IMR-90 (cell line): ENCODE results near the gene ZNF451. TPM values are rescaled to one million over a fixed set of nuclear protein-coding genes. Genes with fewer than 3 reads are reported as not detected.

Experiments
- ATAC-seq: fragments of 200-7000 bp; cut with Tn5 transposase; 2 replicates; pipeline ENCODE4 v1.9.1; 2020; ENCODE audit warnings: low read depth, mild to moderate bottlenecking, moderate library complexity
- BruUV-seq: library from RNA; stranded (reverse); fragments of 400-500 nt; replicated peaks from 2 replicates; lab custom pipeline; 2021; lab: Mats Ljungman, UMichigan
- CTCF ChIA-PET: fragments of 300-600 bp; formaldehyde crosslinking; extraction: SDS; loops from one replicate; lab custom pipeline; 2021; ENCODE audit warnings: antibody characterized with exemption; lab: Yijun Ruan, JAX
- POLR2A ChIA-PET: fragments of 300-600 bp; sonication (Branson Sonifier 250); formaldehyde crosslinking; loops from one replicate; lab custom pipeline; 2022; ENCODE audit warnings: antibody characterized with exemption; ENCODE audit not compliant: unreplicated experiment; lab: Charles Lee
- DNase-seq: peaks from one replicate; pipeline ENCODE4 v3.0.0; 2013
- H2AFZ ChIP-seq: replicated peaks from 2 replicates; pipeline ENCODE3; 2013; ENCODE audit warnings: low read length, mild to moderate bottlenecking; ENCODE audit not compliant: poor library complexity
- H2AK5ac ChIP-seq: 2 replicates; pipeline ENCODE4 v1.6.1; 2013; ENCODE audit warnings: low read depth, low read length, inconsistent platforms
- H2AK9ac ChIP-seq: replicated peaks from 2 replicates; pipeline ENCODE3; 2013; ENCODE audit warnings: mild to moderate bottlenecking, low read depth, low read length, moderate library complexity; ENCODE audit not compliant: poor library complexity
- H2BK120ac ChIP-seq: 2 replicates; pipeline ENCODE4 v1.6.1; 2013; ENCODE audit warnings: low read depth, low read length, inconsistent platforms
- H2BK15ac ChIP-seq: 3 replicates; pipeline ENCODE4 v1.6.1; 2013; ENCODE audit warnings: low read depth, low read length, inconsistent platforms
- H2BK20ac ChIP-seq: 2 replicates; pipeline ENCODE4 v1.6.1; 2013; ENCODE audit warnings: low read depth, mild to moderate bottlenecking, inconsistent platforms, low read length, moderate library complexity
- H2BK5ac ChIP-seq: 2 replicates; pipeline ENCODE4 v1.6.1; 2013; ENCODE audit warnings: mild to moderate bottlenecking, low read depth, low read length, inconsistent platforms; ENCODE audit not compliant: poor library complexity, severe bottlenecking
- H3K14ac ChIP-seq: replicated peaks from 2 replicates; pipeline ENCODE4 v1.6.1; 2013; ENCODE audit warnings: low read depth, low read length, inconsistent platforms
- H3K18ac ChIP-seq: 2 replicates; pipeline ENCODE4 v1.6.1; 2013; ENCODE audit warnings: low read depth, low read length, control low read depth
- H3K23ac ChIP-seq: 2 replicates; pipeline ENCODE4 v1.6.1; 2013; ENCODE audit warnings: low read depth, low read length, inconsistent platforms
- H3K27ac ChIP-seq: 2 replicates; pipeline ENCODE4 v1.5.1; 2013; ENCODE audit warnings: mild to moderate bottlenecking, control low read depth, low read length; ENCODE audit not compliant: insufficient read depth
- H3K27me3 ChIP-seq: 2 replicates; pipeline ENCODE4 v1.6.1; 2013; ENCODE audit warnings: low read length; ENCODE audit not compliant: control insufficient read depth, insufficient read depth
- H3K36me3 ChIP-seq: 2 replicates; pipeline ENCODE4 v1.6.1; 2013; ENCODE audit warnings: low read length, mixed read lengths; ENCODE audit not compliant: control insufficient read depth, insufficient read depth
- H3K4ac ChIP-seq: 2 replicates; pipeline ENCODE4 v1.6.1; 2013; ENCODE audit warnings: low read depth, low read length, inconsistent platforms
- H3K4me1 ChIP-seq: 2 replicates; pipeline ENCODE4 v1.6.1; 2013; ENCODE audit warnings: low read length, mixed read lengths; ENCODE audit not compliant: control insufficient read depth, insufficient read depth
- H3K4me2 ChIP-seq: 2 replicates; pipeline ENCODE4 v1.6.1; 2013; ENCODE audit warnings: low read depth, mild to moderate bottlenecking, control low read depth, low read length, moderate library complexity
- H3K4me3 ChIP-seq: 2 replicates; pipeline ENCODE4 v1.5.1; 2013; ENCODE audit warnings: low read depth, mild to moderate bottlenecking, control low read depth, low read length, moderate library complexity; ENCODE audit not compliant: insufficient read depth
- H3K56ac ChIP-seq: 2 replicates; pipeline ENCODE4 v1.6.1; 2013; ENCODE audit warnings: low read length, inconsistent platforms; ENCODE audit not compliant: insufficient read depth; ENCODE audit errors: extremely low read depth
- H3K79me1 ChIP-seq, 2 experiments: 2 replicates each; pipeline ENCODE4 v1.6.1; 2013; ENCODE audit warnings: low read length in 2 of 2, inconsistent platforms in 1 of 2, low read depth in 1 of 2
- H3K9ac ChIP-seq: 2 replicates; pipeline ENCODE4 v1.6.1; 2013; ENCODE audit warnings: low read depth, low read length, control low read depth
- H3K9me1 ChIP-seq: 2 replicates; pipeline ENCODE4 v1.6.1; 2013; ENCODE audit warnings: low read length, inconsistent platforms; ENCODE audit not compliant: insufficient read depth
- H3K9me3 ChIP-seq: 2 replicates; pipeline ENCODE4 v1.6.1; 2013; ENCODE audit warnings: low read length; ENCODE audit not compliant: control insufficient read depth, insufficient read depth
- H4K20me1 ChIP-seq: 2 replicates; pipeline ENCODE4 v1.6.1; 2013; ENCODE audit warnings: low read length, inconsistent platforms; ENCODE audit not compliant: insufficient read depth
- H4K5ac ChIP-seq: 2 replicates; pipeline ENCODE4 v1.6.1; 2013; ENCODE audit warnings: mild to moderate bottlenecking, low read depth, low read length, control low read depth
- H4K8ac ChIP-seq, 2 experiments: 2 replicates each; pipeline ENCODE4 v1.6.1; 2013; ENCODE audit warnings: low read depth in 2 of 2, low read length in 2 of 2, control low read depth in 1 of 2, inconsistent platforms in 1 of 2
- H4K91ac ChIP-seq: 2 replicates; pipeline ENCODE4 v1.6.1; 2013; ENCODE audit warnings: low read depth, low read length, inconsistent platforms; ENCODE audit not compliant: insufficient read depth
- CEBPB ChIP-seq: IDR thresholded peaks from 2 replicates; pipeline ENCODE4 v1.6.1; 2012; ENCODE audit warnings: low read depth, low read length, improper control_type of control experiment
- CHD1 ChIP-seq: IDR thresholded peaks from 2 replicates; pipeline ENCODE4 v1.6.1; 2012; ENCODE audit warnings: low read depth, low read length, improper control_type of control experiment
- ELK1 ChIP-seq: fragments of 150-350 bp; IDR thresholded peaks from 2 replicates; pipeline ENCODE4 v1.6.1; 2016; ENCODE audit warnings: low read depth, mild to moderate bottlenecking, low read length, moderate library complexity, borderline replicate concordance
- FOS ChIP-seq: fragments of 150-350 bp; IDR thresholded peaks from 2 replicates; pipeline ENCODE4 v1.6.1; 2016; ENCODE audit warnings: low read depth, low read length
- MAFK ChIP-seq: IDR thresholded peaks from 2 replicates; pipeline ENCODE4 v1.6.1; 2012; ENCODE audit warnings: low read depth, low read length, improper control_type of control experiment
- MAZ ChIP-seq: IDR thresholded peaks from 2 replicates; pipeline ENCODE4 v1.6.1; 2012; ENCODE audit warnings: low read depth, mild to moderate bottlenecking, low read length, improper control_type of control experiment, moderate library complexity, borderline replicate concordance
- MXI1 ChIP-seq: IDR thresholded peaks from 2 replicates; pipeline ENCODE4 v1.6.1; 2012; ENCODE audit warnings: low read depth, mild to moderate bottlenecking, low read length, moderate library complexity, borderline replicate concordance
- NFE2L2 ChIP-seq: fragments of 150-350 bp; IDR thresholded peaks from 2 replicates; pipeline ENCODE4 v1.6.1; 2016; ENCODE audit warnings: low read depth, mild to moderate bottlenecking, low read length
- RAD21 ChIP-seq: IDR thresholded peaks from 2 replicates; pipeline ENCODE4 v1.6.1; 2012; ENCODE audit warnings: low read length, improper control_type of control experiment
- RCOR1 ChIP-seq: IDR thresholded peaks from 2 replicates; pipeline ENCODE4 v1.6.1; 2012; ENCODE audit warnings: mild to moderate bottlenecking, low read length, improper control_type of control experiment; ENCODE audit not compliant: insufficient replicate concordance
- RFX5 ChIP-seq: IDR thresholded peaks from 2 replicates; pipeline ENCODE4 v1.8.0; 2012; ENCODE audit warnings: low read depth, mild to moderate bottlenecking, low read length, moderate library complexity
- WGBS, 2 experiments: methylation state at CpG; one replicate each; pipeline versions ENCODE4 v1.1.5 to v1.1.7; 2013; ENCODE audit warnings: missing lambda C conversion rate in 2 of 2; ENCODE audit not compliant: insufficient read length in 1 of 2; ENCODE audit errors: extremely low coverage in 2 of 2; 5-methylcytosine and 5-hydroxymethylcytosine counted together
- dilution Hi-C: fragments of 300-500 bp; cut with HindIII; formaldehyde crosslinking; loops from one replicate; pipeline ENCODE4 v1.14.3; 2018; ENCODE audit warnings: low sequenced_read_pairs; ENCODE audit not compliant: unreplicated experiment
- in situ Hi-C: fragments of 300-500 bp; cut with MboI; formaldehyde crosslinking; loops from 3 replicates; pipeline ENCODE4 v1.14.3; 2019; ENCODE audit warnings: low sequenced_read_pairs, inconsistent platforms, mixed read lengths
- intact Hi-C: fragments of 100-400 bp; cut with micrococcal nuclease; formaldehyde crosslinking; loops from 2 replicates; pipeline ENCODE4 v1.10.0; 2022
- polyA plus RNA-seq, 3 experiments: library from polyadenylated mRNA; depleted of rRNA; stranded (reverse); fragments of >200 nt; gene quantifications; 2 replicates each; pipeline ENCODE4 v1.2.3, GENCODE V29; 2012; ENCODE audit warnings: low replicate concordance in 1 of 3
- total RNA-seq: library from RNA; depleted of rRNA; stranded (reverse); fragments of >200 nt; gene quantifications from 2 replicates; pipeline ENCODE4 v1.2.3, GENCODE V29; 2012
- TF ChIP-seq, protein P1 (sequence below): conservative IDR thresholded peaks from 2 replicates; pipeline ENCODE4 v1.5.1; 2012; ENCODE audit warnings: mild to moderate bottlenecking, low read depth, low read length, improper control_type of control experiment
- TF ChIP-seq, protein P2 (sequence below): fragments of 150-350 bp; IDR thresholded peaks from 2 replicates; pipeline ENCODE4 v1.6.1; 2017; ENCODE audit warnings: mild to moderate bottlenecking, antibody characterized with exemption, low read length, low read depth

ZNF451 gene
- total and polyA plus RNA-seq, 2 of the 4 experiments (the other 2 are of a cell fraction) = 10.0 to 48.6 TPM

GRCh38 chr6:57089265-57089664, 723 bp upstream of the ZNF451 start:
- Histone ChIP-seq H3K27ac (peak overlapping the region; percentile 65; the same call in 1 of the 2 replicates), H2BK20ac (no peak overlapping the region), H3K18ac (peak overlapping the region; percentile 45), H2AK5ac (no peak overlapping the region), H3K36me3 (0 out of 2 replicates have a peak, but pooled peaks cover under 1% of the 10 kb centered on the region), H3K14ac (0 out of 2 replicates have a peak overlapping the region, but pooled peaks have one; percentile 24), H4K8ac (peak overlapping the region; percentile 17 to 75; a peak in 3 of 4 replicates), H3K9me1 (no peaks in the 10 kb centered on the region; the same call in 1 of the 2 replicates), H2BK120ac (no peak overlapping the region), H3K4me3 (peak overlapping the region; percentile 23; the same call in 1 of the 2 replicates), H2BK5ac (peak overlapping the region; percentile 15), H4K91ac (no peak overlapping the region), H2BK15ac (no peak overlapping the region), H3K79me1 (peaks cover 0 to 9% of the 10 kb centered on the region in 2 experiments; a peak in 2 of 4 replicates), H4K20me1 (peaks cover 25% of the 10 kb centered on the region), H2AFZ (peak overlapping the region; percentile 74), H3K9ac (peak overlapping the region; percentile 3; the same call in 1 of the 2 replicates), H3K27me3 (no peaks in the 10 kb centered on the region), H3K56ac (0 out of 2 replicates have a peak overlapping the region, but pooled peaks have one; percentile 29), H3K4me2 (peak overlapping the region; percentile 47), H3K4me1 (peaks cover 10% of the 10 kb centered on the region), H3K4ac (peak overlapping the region; percentile 76; the same call in 1 of the 2 replicates), H3K9me3 (no peaks in the 10 kb centered on the region), H2AK9ac (peak overlapping the region; percentile 77), H4K5ac (peak overlapping the region; percentile 58; the same call in 1 of the 2 replicates), H3K23ac (no peak overlapping the region; the same call in 1 of the 2 replicates)
- in situ Hi-C loops = no loop called here
- ATAC-seq = no peak
- ChIA-PET CTCF (no interaction called here), POLR2A (interaction anchor here (0.7 kb wide), 1 partner anchor 10 kb away, joined by 3 read pairs; no protein-coding TSS in a partner anchor)
- no CpG with 5 or more reads among the region's 3 CpGs for WGBS, 2 experiments
- dilution Hi-C loops = no loop called here
- no TSS peak for BruUV-seq
- intact Hi-C loops = loop anchor here (1.0 to 5.0 kb wide), 2 partner anchors 187 to 227 kb away; no protein-coding TSS in a partner anchor
- DNase-seq = no peak
- TF ChIP-seq MAZ (no peak), ELK1 (no peak), RCOR1 (no peak), CHD1 (no peak), FOS (no peak), NFE2L2 (no peak), MAFK (no peak), RFX5 (no peak), CEBPB (no peak), MXI1 (no peak), RAD21 (no peak)
- TF ChIP-seq, protein P1, sequence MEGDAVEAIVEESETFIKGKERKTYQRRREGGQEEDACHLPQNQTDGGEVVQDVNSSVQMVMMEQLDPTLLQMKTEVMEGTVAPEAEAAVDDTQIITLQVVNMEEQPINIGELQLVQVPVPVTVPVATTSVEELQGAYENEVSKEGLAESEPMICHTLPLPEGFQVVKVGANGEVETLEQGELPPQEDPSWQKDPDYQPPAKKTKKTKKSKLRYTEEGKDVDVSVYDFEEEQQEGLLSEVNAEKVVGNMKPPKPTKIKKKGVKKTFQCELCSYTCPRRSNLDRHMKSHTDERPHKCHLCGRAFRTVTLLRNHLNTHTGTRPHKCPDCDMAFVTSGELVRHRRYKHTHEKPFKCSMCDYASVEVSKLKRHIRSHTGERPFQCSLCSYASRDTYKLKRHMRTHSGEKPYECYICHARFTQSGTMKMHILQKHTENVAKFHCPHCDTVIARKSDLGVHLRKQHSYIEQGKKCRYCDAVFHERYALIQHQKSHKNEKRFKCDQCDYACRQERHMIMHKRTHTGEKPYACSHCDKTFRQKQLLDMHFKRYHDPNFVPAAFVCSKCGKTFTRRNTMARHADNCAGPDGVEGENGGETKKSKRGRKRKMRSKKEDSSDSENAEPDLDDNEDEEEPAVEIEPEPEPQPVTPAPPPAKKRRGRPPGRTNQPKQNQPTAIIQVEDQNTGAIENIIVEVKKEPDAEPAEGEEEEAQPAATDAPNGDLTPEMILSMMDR = no peak
- TF ChIP-seq, protein P2, sequence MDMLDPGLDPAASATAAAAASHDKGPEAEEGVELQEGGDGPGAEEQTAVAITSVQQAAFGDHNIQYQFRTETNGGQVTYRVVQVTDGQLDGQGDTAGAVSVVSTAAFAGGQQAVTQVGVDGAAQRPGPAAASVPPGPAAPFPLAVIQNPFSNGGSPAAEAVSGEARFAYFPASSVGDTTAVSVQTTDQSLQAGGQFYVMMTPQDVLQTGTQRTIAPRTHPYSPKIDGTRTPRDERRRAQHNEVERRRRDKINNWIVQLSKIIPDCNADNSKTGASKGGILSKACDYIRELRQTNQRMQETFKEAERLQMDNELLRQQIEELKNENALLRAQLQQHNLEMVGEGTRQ = no peak
